K562 (cell line): ENCODE results near the gene PLEKHG3. TPM values are rescaled to one million over a fixed set of nuclear protein-coding genes. Genes with fewer than 3 reads are reported as not detected.

Source experiments
- U2AF1 ChIP-seq: fragments of 200-400 bp; formaldehyde crosslinking; optimal IDR thresholded peaks from 2 replicates; pipeline ENCODE3; 2017; ENCODE audit warnings: mild to moderate bottlenecking, low read depth, low read length, moderate library complexity
- polyA plus RNA-seq, 8 experiments: library from polyadenylated mRNA; depleted of rRNA in 4 of 8; stranded (reverse) in 5 of 8; unstranded in 3 of 8; fragments of >200 nt; fragmentation: Nextera tagmentation in 2 of 8; fragmentation: Illumina TruSeq in 1 of 8; extraction: Ambion mirVana in 2 of 8; extraction: Trizol in 1 of 8; gene quantifications; 2 replicates each; pipeline versions ENCODE4 v1.2.1 to v1.2.3, GENCODE V29; 2011 to 2014; ENCODE audit warnings: inconsistent platforms in 1 of 8, missing spikeins in 1 of 8
- total RNA-seq, 7 experiments: library from RNA; depleted of rRNA in 6 of 7; stranded (reverse); fragments of >200 nt in 6 of 7; fragmentation: Illumina TruSeq in 2 of 7; extraction: Trizol in 2 of 7; gene quantifications; 2 replicates each; pipeline versions ENCODE4 v1.2.1 to v1.2.3, GENCODE V29; 2011 to 2021; ENCODE audit warnings: low replicate concordance in 1 of 7
- TF ChIP-seq, protein P1 (sequence below): IDR thresholded peaks from 2 replicates; pipeline ENCODE4 v1.6.1; 2014; ENCODE audit warnings: antibody characterized with exemption
- TF ChIP-seq, protein P2 (sequence below): fragments of 200-600 bp; sonication (generic); IDR thresholded peaks from one replicate; pipeline ENCODE4 v1.6.1; 2012; ENCODE audit warnings: mild to moderate bottlenecking, low read depth, low read length, inconsistent platforms

PLEKHG3 gene
- total and polyA plus RNA-seq, 9 of the 15 experiments (the other 6 are each of a cell fraction or from before 2014, with no cell fraction given): 0.04 to 0.16 TPM; not detected in 7

DNA sequence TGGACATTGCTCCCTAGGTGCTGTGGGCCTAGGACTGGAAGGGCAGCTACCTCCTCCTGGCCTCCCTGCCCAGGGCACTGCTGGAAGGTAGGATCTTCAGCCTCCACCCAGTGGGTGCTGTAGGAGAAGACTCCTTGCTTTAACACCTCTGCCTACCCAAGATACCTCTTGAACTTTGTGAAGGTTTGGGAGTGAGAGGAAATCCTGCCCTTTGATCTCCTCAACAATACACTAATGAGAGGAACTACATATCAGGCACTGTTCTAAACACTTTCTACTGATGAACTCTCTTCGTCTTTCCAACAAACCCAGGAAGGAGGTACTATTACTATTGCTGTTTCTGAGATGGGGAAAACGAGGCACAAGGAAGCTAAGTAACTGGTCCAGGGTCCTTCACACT lies 66.9 kb downstream of the PLEKHG3 start (continued):
- TF ChIP-seq, protein P1, sequence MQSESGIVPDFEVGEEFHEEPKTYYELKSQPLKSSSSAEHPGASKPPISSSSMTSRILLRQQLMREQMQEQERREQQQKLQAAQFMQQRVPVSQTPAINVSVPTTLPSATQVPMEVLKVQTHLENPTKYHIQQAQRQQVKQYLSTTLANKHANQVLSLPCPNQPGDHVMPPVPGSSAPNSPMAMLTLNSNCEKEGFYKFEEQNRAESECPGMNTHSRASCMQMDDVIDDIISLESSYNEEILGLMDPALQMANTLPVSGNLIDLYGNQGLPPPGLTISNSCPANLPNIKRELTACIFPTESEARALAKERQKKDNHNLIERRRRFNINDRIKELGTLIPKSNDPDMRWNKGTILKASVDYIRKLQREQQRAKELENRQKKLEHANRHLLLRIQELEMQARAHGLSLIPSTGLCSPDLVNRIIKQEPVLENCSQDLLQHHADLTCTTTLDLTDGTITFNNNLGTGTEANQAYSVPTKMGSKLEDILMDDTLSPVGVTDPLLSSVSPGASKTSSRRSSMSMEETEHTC: no peak
- no peak for TF ChIP-seq U2AF1
- TF ChIP-seq, protein P2, sequence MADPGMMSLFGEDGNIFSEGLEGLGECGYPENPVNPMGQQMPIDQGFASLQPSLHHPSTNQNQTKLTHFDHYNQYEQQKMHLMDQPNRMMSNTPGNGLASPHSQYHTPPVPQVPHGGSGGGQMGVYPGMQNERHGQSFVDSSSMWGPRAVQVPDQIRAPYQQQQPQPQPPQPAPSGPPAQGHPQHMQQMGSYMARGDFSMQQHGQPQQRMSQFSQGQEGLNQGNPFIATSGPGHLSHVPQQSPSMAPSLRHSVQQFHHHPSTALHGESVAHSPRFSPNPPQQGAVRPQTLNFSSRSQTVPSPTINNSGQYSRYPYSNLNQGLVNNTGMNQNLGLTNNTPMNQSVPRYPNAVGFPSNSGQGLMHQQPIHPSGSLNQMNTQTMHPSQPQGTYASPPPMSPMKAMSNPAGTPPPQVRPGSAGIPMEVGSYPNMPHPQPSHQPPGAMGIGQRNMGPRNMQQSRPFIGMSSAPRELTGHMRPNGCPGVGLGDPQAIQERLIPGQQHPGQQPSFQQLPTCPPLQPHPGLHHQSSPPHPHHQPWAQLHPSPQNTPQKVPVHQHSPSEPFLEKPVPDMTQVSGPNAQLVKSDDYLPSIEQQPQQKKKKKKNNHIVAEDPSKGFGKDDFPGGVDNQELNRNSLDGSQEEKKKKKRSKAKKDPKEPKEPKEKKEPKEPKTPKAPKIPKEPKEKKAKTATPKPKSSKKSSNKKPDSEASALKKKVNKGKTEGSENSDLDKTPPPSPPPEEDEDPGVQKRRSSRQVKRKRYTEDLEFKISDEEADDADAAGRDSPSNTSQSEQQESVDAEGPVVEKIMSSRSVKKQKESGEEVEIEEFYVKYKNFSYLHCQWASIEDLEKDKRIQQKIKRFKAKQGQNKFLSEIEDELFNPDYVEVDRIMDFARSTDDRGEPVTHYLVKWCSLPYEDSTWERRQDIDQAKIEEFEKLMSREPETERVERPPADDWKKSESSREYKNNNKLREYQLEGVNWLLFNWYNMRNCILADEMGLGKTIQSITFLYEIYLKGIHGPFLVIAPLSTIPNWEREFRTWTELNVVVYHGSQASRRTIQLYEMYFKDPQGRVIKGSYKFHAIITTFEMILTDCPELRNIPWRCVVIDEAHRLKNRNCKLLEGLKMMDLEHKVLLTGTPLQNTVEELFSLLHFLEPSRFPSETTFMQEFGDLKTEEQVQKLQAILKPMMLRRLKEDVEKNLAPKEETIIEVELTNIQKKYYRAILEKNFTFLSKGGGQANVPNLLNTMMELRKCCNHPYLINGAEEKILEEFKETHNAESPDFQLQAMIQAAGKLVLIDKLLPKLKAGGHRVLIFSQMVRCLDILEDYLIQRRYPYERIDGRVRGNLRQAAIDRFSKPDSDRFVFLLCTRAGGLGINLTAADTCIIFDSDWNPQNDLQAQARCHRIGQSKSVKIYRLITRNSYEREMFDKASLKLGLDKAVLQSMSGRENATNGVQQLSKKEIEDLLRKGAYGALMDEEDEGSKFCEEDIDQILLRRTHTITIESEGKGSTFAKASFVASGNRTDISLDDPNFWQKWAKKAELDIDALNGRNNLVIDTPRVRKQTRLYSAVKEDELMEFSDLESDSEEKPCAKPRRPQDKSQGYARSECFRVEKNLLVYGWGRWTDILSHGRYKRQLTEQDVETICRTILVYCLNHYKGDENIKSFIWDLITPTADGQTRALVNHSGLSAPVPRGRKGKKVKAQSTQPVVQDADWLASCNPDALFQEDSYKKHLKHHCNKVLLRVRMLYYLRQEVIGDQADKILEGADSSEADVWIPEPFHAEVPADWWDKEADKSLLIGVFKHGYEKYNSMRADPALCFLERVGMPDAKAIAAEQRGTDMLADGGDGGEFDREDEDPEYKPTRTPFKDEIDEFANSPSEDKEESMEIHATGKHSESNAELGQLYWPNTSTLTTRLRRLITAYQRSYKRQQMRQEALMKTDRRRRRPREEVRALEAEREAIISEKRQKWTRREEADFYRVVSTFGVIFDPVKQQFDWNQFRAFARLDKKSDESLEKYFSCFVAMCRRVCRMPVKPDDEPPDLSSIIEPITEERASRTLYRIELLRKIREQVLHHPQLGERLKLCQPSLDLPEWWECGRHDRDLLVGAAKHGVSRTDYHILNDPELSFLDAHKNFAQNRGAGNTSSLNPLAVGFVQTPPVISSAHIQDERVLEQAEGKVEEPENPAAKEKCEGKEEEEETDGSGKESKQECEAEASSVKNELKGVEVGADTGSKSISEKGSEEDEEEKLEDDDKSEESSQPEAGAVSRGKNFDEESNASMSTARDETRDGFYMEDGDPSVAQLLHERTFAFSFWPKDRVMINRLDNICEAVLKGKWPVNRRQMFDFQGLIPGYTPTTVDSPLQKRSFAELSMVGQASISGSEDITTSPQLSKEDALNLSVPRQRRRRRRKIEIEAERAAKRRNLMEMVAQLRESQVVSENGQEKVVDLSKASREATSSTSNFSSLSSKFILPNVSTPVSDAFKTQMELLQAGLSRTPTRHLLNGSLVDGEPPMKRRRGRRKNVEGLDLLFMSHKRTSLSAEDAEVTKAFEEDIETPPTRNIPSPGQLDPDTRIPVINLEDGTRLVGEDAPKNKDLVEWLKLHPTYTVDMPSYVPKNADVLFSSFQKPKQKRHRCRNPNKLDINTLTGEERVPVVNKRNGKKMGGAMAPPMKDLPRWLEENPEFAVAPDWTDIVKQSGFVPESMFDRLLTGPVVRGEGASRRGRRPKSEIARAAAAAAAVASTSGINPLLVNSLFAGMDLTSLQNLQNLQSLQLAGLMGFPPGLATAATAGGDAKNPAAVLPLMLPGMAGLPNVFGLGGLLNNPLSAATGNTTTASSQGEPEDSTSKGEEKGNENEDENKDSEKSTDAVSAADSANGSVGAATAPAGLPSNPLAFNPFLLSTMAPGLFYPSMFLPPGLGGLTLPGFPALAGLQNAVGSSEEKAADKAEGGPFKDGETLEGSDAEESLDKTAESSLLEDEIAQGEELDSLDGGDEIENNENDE: no peak
